Rectal smooth muscle tissue (tissue), 1 donor: ENCODE data around the gene RFX2.

Source experiments
- H3K27ac ChIP-seq: one replicate; pipeline ENCODE4 v1.7.0; 2013; ENCODE audit warnings: low read depth, low read length, inconsistent platforms
- H3K27me3 ChIP-seq: one replicate; pipeline ENCODE4 v1.7.0; 2013; ENCODE audit warnings: low read length; ENCODE audit not compliant: control insufficient read depth, insufficient read depth
- H3K36me3 ChIP-seq: one replicate; pipeline ENCODE4 v1.7.0; 2013; ENCODE audit warnings: low read length; ENCODE audit not compliant: control insufficient read depth, insufficient read depth
- H3K4me1 ChIP-seq: one replicate; pipeline ENCODE4 v1.7.0; 2013; ENCODE audit warnings: low read length; ENCODE audit not compliant: control insufficient read depth, insufficient read depth
- H3K4me3 ChIP-seq: one replicate; pipeline ENCODE4 v1.7.0; 2013; ENCODE audit warnings: low read length
- H3K9ac ChIP-seq: one replicate; pipeline ENCODE4 v1.7.0; 2013; ENCODE audit warnings: low read length

RFX2 gene

DNA sequence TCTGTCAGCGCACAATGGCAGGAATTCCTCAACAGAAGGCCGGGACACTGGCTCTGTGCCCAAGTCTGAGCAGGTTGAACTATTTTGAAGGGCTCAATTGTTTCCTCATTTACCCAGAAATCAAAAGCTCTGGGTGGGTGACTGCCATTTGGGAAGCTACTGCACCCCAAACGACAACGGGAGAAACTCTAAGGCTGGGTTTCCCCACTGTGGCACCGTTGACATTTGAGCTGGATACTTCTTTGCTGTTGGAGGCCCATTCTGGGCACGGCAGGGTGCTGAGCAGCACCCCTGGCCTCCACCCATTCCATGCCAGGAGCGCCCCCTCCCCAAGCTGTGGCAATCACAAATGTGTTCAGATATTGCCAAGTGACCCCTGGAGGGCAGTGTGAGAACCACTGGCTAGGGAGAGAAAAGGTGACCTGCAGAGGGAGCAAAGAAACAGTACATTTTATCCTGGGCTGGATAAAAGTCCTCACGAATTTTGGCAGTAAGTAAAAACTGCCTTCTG lies 62.5 kb downstream of the RFX2 start:
- Histone ChIP-seq H3K36me3 (peaks cover 8% of the 10 kb centered on the region), H3K9ac (no peak overlapping the region), H3K4me3 (no peak overlapping the region)

GRCh38 chr19:6047256-6047655 lies 63.0 kb downstream of the RFX2 start:
- Histone ChIP-seq H3K4me3 (no peak overlapping the region), H3K9ac (no peak overlapping the region), H3K4me1 (peaks cover 6% of the 10 kb centered on the region)

More for the DNA sequence above, 62.5 kb downstream of the RFX2 start:
- Histone ChIP-seq H3K27me3 (no peaks in the 10 kb centered on the region), H3K4me1 (peaks cover 6% of the 10 kb centered on the region), H3K27ac (no peak overlapping the region)

DNA sequence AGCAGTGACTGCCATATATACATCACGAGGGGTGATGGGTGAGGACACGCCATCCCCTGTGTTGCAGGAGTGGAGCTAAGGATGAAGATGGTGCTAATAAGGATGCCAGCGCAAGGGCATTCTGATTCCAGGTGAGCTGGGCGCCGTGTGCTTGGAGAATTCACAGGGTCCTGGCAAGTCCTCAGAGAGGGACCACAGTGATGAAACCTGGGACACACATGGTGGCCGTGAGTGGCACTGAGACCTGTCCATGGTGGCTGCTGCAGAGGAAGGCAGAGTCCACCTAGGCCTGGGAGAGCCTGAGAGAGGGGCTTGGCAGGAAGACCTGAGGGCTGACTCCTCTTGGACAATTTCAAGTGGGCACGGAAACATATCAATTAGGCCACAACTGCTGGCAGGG lies 65.2 kb downstream of the RFX2 start:
- H3K27me3 ChIP-seq = no peaks in the 10 kb centered on the region
- no peak overlapping the region for H3K4me3 ChIP-seq
- H3K36me3 ChIP-seq = peaks cover 11% of the 10 kb centered on the region

More at GRCh38 chr19:6047256-6047655, 63.0 kb downstream of the RFX2 start:
- Histone ChIP-seq H3K36me3 (peaks cover 8% of the 10 kb centered on the region), H3K27me3 (no peaks in the 10 kb centered on the region), H3K27ac (no peak overlapping the region)

GRCh38 chr19:6044056-6044805 lies 66.1 kb downstream of the RFX2 start:
- Histone ChIP-seq H3K9ac (no peak overlapping the region), H3K4me1 (peaks cover 6% of the 10 kb centered on the region), H3K36me3 (peaks cover 12% of the 10 kb centered on the region), H3K27me3 (no peaks in the 10 kb centered on the region), H3K4me3 (no peak overlapping the region), H3K27ac (no peak overlapping the region)

More for the DNA sequence above, 65.2 kb downstream of the RFX2 start:
- no peak overlapping the region for H3K27ac ChIP-seq
- no peak overlapping the region for H3K9ac ChIP-seq
- H3K4me1 ChIP-seq = peaks cover 6% of the 10 kb centered on the region

DNA sequence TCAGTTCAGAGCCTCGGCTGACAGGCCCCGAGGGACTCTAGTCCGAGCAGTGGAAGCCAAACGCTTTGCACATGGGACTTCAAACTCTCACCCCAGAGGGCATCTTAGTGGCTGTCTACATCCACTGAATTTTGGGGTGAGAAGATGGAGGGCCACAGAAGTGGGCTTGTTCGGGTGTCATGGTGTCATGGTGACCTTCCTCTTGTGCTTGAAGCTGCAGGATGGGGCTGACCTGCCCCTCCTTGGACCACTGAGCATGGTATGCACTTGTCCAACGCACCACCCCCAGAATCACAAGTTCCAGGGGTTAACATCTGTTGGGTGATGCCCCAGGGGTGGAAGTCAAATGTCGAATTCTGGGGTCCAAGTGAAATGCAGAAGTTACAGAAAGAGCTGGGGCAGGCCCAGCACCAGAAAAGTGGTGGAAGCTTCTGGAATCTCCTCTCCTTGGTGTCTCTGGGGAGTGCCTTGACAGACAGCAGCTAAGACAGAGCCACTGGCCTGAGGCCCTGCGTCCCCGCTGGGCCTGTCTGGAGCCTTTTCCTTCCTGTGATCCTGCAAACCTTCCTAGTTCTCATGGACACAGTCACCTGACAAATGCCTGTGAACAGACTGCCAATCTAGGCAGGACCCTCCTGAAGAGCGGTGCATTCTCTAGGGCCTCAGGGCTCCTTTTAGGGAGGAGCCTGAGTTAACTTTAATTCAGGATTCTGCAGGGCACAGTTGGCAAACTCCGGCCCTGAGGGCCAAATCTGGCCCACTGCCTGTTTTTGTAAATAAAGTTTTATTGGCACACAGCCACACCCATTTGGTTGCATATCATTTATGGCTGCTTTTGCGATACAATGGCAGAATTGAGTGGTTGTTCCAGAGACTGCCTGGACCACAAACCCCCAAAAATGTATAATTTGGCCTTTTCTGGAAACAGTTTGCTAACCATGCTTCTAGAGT lies 67.2 kb downstream of the RFX2 start:
- H3K4me3 ChIP-seq = no peak overlapping the region
- no peak overlapping the region for H3K27ac ChIP-seq
- no peaks in the 10 kb centered on the region for H3K4me1 ChIP-seq
- H3K9ac ChIP-seq = no peak overlapping the region
- peaks cover 12% of the 10 kb centered on the region for H3K36me3 ChIP-seq
- H3K27me3 ChIP-seq = no peaks in the 10 kb centered on the region

GRCh38 chr19:6041991-6042481 lies 68.3 kb downstream of the RFX2 start:
- Histone ChIP-seq H3K9ac (no peak overlapping the region), H3K4me1 (no peaks in the 10 kb centered on the region), H3K36me3 (peaks cover 12% of the 10 kb centered on the region), H3K27ac (no peak overlapping the region), H3K27me3 (no peaks in the 10 kb centered on the region), H3K4me3 (no peak overlapping the region)

DNA sequence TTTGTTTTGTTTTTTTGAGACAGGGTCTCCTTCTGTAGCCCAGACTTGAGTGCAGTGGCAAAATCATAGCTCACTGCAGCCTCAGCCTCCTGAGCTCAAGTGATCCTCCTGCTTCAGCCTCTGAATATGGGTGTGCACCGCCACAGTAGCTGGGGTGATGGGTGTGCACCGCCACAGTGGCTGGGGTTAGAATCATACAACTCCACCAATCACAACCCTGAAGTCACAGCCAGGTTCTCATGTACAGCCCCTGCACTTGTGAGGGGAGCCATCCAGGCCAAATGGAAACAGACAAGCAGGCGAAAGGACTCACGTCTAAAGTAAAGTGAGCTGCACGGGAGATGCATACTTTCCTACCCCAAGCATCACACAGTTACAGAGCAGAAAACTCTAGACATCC lies 69.2 kb downstream of the RFX2 start:
- Histone ChIP-seq H3K27ac (no peak overlapping the region), H3K9ac (no peak overlapping the region), H3K27me3 (no peaks in the 10 kb centered on the region), H3K4me1 (no peaks in the 10 kb centered on the region), H3K4me3 (no peak overlapping the region), H3K36me3 (peaks cover 12% of the 10 kb centered on the region)

DNA sequence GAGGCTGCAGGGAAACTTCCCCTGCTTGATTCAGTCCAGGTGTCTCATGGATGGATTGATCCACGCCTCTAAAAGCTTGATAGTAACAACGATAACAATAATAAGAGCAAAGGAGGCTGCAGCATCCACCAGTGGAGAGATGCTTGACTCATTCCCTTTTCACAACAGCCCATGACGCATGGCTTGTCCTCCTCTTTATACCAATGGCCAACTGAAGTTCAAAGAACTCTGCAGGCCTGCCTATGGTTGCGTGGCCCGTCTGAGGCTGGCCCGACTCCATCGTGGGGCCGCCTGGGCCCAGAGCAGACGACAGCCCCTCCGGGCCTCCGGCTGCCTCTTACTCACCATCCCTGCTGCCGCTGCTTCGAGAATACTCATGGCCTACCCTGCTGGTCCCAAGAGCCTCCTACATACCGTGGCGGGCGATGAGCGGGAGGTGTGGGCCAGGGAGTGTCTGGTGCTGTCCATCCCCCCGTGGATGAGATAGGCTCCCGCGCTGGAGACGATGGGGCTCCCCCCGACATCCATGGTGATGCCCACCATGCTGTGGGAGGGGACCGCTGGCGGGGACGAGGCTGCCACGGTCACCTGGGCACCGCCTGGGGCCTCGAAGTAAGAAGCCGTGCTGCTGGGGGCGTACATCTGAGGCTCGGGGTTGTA lies 70.6 kb downstream of the RFX2 start:
- Histone ChIP-seq H3K27me3 (no peaks in the 10 kb centered on the region), H3K4me3 (no peak overlapping the region), H3K36me3 (peaks cover 12% of the 10 kb centered on the region), H3K27ac (no peak overlapping the region), H3K9ac (no peak overlapping the region), H3K4me1 (no peaks in the 10 kb centered on the region)

DNA sequence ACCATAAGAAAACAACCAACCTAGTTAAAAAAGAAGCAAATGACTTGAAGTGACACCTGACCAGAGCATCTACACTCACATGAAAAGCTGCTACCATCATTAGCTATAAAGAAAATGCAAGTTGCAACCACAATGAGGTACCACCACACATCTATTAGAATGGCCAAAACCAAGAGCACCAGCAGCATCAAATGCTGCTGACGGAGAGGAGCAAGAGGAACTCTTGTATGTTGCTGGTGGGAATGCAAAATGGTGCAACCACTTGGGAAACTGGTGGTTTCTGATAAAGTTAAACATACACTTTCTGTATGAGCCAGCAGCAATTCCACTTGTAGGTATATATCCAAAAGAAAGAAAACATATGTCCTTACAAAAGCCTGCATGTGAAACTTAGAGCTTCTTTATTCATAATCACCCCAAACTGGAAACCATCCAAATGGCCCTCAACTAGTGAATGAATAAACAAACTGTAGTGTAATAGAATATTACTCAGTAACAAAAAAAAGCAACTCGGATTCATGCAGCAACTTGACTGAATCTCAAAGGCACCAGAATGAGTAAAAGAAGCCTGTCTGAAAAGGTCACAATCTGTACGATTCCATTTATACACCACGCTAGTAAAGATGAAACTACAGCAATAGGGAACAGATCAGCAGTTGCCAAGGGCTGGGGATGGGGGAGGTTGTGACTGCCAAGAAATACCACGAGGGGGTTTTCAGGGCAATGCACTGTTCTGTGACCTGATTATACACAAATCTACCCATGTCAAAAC lies 71.5 kb downstream of the RFX2 start:
- no peaks in the 10 kb centered on the region for H3K4me1 ChIP-seq
- H3K4me3 ChIP-seq = no peak overlapping the region
- H3K36me3 ChIP-seq = peaks cover 8% of the 10 kb centered on the region
- H3K27ac ChIP-seq = no peak overlapping the region
- no peak overlapping the region for H3K9ac ChIP-seq
- H3K27me3 ChIP-seq = no peaks in the 10 kb centered on the region

DNA sequence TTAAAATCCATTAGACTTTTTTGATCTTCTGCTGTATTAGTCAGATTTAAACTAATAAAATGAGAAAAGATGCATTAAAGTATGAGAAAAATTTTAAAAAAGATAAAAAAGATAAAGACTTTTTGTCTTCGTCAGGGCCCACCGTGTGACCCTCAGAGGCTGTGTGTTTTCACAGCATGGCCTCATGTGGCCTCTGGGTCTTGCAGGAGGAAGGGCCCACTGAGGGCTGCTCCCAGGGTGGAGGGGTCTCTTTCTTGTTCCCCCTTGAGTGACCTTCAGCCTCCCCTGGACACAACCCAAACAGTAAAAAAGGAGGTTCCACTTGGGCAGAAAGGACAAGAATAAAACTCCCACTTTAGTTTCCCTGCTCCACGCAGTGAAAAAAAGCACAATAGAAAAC lies 75.3 kb downstream of the RFX2 start:
- H3K9ac ChIP-seq = no peak overlapping the region
- no peaks in the 10 kb centered on the region for H3K27me3 ChIP-seq
- no peak overlapping the region for H3K27ac ChIP-seq
- H3K36me3 ChIP-seq = peaks cover under 1% of the 10 kb centered on the region
- no peak overlapping the region for H3K4me3 ChIP-seq
- H3K4me1 ChIP-seq = no peaks in the 10 kb centered on the region

DNA sequence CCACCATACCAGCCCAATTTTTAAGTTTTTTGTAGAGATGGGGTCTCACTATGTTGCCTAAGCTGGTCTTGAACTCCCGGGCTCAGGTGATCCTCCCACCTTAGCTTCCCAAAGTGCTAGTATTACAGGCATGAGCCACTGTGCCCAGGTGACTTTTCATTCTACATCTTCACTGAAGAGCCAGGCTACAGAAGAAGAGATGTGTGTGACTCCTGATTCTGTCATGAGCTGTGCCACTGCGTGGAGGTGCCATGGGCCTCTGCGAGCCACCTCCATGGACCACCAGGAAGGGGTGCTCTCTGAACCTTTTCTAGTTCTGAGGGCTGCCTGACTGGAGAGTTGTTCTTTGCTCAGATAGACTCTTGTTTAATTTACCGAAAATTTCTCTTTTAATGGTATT lies 75.8 kb downstream of the RFX2 start:
- Histone ChIP-seq H3K27me3 (no peaks in the 10 kb centered on the region), H3K4me1 (no peaks in the 10 kb centered on the region), H3K36me3 (no peaks in the 10 kb centered on the region), H3K4me3 (no peak overlapping the region), H3K9ac (no peak overlapping the region), H3K27ac (no peak overlapping the region)
